Stimulated activated CD8-positive, alpha-beta memory T cell treated with anti-CD3 and anti-CD28 coated beads, Interleukin-12 subunit alpha, Interleukin-12 subunit beta, amount 100 ng/mL, for 24 hours (primary cell): ENCODE measurements around the gene RGSL1.

ENCODE experiments used
- DNase-seq: peaks from one replicate; pipeline ENCODE4 v3.0.0-alpha.2; 2020; ENCODE audit errors: extremely low read depth

RGSL1 gene

DNA sequence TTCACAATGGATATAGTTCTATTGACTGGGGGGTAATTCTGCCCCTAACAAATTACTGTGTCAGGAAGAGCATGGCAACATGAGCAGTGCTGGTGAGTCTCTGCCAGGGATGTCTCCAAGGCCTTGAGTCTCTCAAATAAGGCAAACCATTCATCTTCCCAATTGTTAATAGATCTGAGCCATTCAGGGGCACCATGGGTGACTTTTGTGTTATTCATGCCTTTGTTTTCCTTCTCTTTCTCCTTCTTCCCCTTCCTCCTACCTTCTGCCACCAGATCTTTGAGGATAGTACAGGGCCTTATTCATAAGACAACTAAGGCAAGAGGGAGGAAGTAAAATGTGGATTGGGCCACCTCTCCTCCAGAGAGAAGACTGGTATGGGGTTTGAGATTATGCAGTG is at the start of gene RGSL1:
Gene RGSL1 (plus strand): TSS at position 60 of the 400 bp plus-strand sequence. CDS start 20 bp downstream, at position 80.
- DNase-seq, result no peak

DNA sequence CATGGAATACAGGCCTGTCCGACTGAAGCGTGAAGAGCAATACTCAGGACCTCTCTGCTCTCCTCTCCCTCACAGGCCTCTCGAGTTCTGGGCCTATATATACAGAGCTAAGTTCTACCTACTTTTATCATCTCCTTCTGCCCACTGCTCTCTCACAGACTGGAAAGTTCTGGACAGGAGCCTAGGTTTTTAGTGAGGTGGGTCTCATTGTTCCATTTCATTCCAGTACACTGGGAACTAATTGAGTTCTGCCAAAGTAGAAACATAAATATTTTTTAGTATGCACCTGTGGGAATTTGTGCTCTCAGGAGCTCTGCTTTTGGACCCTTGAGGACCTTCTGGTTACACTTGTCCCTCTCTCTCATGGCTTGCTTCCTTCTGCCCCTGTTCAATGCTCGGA is 49.4 kb upstream of the RGSL1 start, which contains the start of gene TEDDM1:
Gene TEDDM1 (minus strand): TSS at position 101 of the 400 bp plus-strand sequence. CDS start 182 bp downstream, outside the sequence.
- DNase-seq, result no peak

DNA sequence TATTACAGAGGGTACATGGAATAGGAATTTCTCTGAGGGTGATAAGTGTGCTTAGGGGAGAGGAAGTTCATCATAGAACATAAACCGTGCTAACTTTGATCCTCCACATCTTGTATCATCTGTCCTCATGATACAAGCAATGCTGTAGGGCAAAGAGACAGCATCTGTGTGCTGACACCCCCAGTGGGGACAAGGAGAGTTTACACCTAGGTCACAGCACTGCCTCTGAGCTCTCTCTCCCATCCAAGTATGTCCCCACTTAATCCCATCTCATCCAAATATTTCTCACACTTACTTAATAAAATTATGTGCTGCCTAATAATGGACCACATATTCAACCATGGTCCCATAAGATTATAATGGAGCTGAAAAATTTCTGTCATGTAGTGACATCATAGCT is 45.2 kb upstream of the RGSL1 start:
- no peak for DNase-seq

DNA sequence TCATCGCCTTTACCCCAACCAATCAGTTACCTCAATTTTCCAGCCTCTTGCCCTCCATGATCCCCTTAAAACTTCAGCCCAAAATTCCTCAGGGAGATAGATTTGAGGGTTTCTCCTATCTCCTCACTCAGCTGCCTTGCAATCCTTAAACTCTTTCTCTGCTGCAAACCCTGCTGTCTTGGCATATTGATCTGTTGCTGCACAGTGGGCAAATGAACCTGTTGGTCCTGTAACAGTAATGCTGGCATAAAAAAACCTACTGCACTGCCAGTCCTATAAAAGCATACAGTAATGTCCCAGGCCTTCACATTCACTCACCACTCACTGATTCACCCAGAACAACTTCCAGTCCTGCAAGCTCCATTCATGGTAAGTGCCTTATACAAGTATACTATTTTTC is 44.4 kb upstream of the RGSL1 start:
- DNase-seq, result no peak

DNA sequence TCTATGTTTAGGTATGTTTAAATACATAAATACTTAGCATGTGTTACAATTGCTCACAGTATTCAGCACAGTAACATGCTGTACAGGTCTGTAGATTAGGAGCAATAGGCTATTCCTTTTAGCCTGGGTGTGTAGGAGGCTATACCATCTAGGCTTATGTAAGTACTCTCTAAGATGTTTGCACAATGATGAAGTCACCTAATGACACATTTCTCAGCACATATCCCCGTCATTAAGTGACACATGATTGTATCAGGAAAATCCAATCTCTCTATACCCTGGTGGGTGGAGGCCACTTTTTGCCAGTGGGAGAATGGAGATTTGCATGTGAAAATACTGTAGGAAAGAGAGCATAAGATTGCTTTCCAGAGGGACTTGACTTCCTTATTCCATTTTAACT is 43.9 kb upstream of the RGSL1 start:
- no peak for DNase-seq

DNA sequence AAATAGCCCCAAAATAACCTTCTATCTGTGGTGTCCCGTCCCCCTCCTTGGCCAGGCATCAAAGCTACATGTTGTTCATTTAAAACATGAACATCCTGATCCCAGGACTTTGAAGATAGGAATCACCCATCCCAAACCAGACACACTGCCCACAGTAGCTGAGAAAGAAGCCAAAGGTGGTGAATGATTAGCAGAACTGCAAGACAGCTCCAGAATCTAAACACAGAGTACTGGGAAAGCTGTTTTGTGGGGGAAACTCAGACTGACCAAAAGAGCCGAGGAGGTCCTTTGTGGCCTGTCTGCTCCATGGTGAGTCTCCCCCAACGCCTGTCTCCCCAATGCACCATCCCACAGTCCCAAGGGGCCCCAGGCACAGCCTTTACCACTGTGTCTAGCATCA is 42.2 kb upstream of the RGSL1 start:
- no peak for DNase-seq

DNA sequence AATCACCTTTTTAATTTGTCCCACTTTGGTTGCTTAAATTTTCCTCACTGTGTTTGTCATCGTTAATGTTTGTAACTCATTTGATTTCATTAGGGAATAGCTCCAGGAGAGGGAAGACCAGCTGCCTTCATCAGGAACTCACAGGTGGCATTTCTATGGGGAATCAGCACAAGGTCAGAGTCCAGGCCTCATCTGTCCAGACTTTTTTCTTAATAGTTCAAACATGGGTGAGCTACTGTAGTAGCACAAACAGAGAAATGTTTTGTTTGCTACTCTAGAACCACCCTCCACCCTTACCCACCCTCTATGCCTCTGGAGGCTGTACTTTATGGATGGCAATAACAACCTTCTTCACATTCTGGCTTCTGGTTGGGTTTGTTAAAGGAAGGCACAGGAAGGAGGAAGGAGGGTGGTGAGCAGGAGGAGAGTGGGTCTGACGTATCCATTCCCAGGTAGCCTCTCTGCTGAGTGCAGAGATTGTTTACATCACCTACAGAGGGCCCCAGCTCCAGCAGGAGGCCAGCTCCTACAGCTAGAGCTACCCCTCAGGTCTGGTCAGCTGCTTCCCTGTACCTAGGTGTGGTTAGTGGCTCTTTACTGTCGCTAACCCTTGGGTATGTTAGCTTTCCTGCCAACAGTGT is 41.4 kb upstream of the RGSL1 start:
- no peak for DNase-seq

DNA sequence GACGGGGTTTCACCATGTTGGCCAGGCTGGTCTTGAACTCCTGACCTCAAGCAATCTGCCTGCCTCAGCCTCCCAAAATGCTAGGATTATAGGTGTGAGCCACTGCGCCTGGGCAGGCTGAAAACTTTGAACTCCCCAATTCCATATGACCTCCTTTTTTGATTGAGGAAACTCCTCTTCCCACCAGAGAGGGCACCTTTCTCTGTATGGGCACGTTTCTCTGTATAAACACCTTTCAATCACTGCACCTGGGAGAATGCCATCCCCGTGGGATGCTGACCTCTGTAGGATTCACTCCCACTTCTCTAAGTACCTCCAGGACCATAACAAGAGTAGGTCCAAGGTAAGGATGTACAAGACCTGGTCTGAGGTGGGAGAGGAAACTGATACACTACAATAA is 39.8 kb upstream of the RGSL1 start:
- no peak for DNase-seq

DNA sequence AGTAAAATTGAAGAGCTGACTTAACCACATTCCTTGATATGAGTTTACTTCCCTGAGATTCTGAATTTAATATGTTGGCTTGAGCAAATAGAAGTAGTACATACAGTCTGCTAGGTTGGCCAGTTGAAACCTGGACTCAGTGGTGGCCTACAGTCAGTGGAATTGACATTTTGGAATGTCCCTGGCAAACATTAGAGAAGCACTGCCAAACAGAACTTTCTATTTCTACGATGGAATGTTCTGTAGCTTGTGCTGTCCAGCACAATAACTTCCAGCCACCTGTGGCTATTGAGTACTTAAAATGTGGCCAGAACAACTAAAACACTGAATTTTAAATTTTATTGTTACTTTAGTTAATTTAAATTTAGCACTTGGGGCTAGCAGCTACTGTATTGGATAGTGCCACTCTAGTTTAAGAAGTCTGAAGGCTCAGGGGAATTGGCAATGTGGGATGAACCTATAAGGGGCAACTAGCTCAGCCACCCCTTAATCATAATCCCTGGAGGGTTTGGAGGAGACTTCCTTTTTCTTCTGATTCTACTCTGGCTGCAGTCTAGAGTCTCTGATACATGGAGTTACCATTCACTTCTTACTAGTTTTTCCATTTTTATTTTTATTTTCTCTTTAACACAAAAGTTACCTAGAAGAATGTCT is 39.2 kb upstream of the RGSL1 start:
- DNase-seq, result no peak

DNA sequence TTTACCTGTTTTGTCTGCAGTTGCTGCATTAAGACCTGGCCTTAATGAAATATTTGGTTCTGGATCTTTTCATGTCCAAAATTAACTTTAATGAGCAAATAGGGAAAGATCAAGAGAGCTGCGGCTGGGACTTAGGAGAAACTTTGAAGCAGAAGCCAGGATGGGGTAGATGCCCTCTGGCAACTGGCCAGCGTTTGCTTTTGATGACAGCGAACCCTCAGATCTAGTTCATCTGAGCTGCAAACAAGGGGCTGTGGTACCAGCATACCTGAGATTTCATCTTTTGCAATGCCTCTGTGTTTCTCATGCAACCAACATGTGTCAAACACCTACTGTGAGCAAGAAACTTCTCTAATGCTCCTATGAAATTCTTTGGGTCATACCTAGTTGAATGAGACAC is 36.5 kb upstream of the RGSL1 start:
- DNase-seq, result no peak

DNA sequence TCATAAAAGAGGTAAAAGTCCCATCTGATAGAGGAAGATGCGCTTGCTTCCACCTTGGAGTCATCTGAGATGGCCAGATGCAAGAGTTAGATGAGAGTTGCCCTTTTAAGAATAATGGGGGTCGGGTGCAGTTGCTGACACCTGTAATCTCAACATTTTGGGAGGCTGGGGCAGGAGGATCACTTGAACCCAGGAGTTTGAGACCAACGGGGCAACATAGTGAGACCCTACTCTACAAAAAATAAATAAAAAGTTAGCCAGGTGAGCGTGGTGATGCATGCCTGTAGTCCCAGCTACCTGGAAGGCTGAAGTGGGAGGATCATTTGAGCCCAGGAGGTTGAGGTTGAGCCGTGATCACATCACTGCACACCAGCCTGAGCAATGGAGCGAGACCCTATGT is 36.0 kb upstream of the RGSL1 start:
- no peak for DNase-seq

DNA sequence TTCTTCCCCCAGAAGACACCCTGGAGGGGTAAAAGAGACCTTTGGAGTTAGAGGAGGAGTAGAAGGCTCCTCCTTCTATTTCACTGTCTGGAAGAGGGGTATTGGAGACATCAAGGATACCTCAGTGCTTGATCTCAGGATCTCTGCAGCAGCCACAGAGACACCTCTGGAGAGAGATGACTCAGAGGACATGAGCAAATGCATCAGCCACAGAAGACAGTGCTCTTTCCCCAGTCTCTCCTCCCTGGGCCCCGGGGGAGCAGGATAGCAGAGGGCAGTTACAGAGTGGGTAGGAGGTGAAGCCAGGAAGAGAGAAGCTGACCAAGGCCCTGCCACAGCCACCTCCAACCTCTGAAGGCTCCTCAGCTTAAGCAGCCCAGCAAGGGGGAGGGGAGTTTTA is 34.2 kb upstream of the RGSL1 start:
- no peak for DNase-seq

DNA sequence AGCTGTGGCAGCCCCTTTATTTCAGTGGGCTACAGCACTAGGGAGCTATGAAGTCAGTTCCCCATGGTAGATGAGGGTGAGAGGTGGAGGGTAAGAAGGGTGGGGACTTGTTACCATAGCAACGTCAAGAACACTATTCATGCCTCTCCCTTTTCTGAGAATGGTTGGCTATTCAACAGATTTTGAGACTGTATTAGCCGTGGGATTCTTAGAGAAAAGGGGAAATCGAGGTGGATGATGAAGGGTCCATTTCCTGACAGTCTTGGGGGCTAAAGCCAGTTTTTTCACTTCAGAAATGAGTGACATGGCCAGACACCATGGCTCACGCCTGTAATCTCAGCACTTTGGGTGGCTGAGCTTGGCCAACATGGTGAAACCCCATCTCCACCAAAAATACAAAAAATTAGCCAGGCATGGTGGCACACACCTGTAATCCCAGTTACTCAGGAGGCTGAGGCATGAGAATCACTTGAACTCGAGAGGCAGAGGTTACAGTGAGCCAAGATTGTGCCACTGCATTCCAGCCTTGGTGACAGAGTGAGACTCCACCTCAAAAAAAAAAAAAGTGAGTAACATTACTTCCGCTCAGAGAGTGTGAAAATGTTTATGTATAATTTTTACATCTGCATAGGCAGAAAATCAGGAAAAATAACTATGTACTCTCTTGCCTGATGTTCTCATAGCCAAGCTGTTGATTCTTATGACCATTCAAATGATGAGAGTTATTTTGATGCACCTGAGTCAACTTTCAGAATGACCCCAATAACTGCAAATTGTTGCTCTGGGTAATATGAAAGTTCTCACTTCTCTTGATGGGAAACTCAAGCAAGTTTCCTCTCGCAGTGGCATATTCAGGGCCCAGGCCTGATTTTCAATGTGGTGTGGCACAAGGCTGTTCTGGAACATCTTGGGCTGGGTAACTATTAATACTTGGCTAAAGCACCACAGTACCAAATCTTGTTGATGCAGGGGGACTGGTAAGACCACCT is 23.2 kb upstream of the RGSL1 start:
- no peak for DNase-seq

DNA sequence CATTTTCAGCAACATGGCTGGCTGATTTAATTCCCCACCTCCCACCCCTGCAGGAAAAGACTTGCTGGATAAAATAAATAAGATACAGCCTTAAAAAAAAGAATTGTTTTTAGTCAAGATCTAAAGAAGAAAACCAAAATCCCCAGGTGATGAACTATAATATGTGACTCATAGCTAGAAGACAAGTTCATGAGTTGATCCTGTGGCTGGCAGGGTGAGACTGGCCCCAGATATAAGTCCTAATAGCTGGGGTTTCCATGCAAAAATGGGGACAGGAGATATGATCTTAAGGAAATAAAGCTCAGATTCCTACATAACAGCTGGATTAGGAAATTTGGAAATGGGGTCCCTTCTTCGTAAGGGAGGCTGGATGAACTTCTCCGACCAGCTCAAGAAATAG is 21.9 kb upstream of the RGSL1 start:
- no peak for DNase-seq

DNA sequence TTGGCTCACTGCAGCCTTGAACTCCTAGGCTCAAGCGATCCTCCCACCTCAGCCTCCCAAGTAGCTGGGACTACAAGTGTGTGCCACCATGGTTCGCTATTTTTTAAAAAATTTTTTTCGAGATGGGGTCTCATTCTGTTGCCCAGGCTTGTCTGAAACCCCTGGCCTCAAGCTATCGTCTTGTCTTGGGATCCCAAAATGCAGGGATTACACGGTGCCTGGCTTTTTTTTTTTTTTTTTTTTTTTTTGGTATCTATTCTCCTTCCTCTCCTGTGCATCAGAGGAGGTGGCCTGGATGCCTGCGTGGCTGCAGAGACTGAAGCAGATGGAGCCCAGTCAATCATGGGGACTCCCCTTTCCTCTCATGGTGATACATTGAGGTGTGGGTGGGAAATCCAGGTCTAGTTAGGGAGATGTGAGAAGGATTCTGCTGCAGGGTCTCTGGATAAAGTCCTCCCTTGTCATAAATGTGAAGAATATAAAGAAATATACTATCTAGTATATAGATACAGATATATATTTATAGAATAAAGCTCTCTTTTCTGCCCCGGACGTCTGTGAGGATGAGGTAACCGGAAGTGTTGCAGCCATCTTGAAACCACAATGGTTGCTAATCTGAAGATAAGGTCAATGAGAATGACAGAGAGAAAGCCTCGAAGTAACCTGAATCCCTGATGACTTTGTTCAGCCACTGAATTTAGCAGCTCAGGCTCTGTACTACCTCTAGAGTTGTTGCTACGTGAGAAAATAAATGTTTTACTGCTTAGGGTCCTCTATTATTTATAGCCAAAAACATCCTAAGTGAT is 19.5 kb upstream of the RGSL1 start:
- DNase-seq, result no peak

DNA sequence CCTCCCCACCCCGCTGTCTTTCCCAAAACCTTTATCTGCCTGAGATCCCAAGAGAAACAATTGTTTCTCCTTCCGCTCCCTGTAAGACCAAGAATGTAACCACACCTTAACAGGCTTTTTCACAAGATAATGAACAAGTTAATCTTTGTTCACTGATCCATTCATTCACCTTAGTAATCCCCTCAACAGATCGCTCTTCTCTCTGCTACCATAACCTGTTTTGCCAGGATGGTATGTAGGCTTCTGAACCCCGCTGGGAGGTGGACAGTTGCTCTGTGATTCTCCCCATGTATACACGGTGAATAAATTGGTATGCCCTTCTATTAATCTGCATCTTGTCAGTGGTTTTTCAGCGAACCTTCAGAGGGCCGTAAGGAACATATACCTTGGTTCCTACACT is 18.7 kb upstream of the RGSL1 start:
- no peak for DNase-seq

DNA sequence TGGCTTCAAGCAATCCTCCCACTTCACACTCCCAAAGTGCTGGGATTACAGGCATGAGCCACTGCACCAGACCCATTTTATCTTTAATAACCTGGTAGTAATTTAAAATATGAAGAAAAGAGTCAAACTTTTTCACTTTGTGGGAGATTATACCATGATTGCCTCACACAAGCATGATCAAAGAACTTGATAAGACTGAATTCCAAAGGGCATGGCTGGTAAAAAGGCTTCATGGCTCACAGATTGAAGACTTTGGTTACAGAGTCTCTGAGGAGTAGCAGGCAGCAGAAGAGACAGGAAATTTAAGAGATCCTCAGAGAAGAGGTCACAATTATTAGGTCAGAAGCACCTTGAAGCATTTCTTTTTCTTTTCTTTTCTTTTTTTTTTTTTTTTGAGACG is 16.4 kb upstream of the RGSL1 start:
- no peak for DNase-seq

DNA sequence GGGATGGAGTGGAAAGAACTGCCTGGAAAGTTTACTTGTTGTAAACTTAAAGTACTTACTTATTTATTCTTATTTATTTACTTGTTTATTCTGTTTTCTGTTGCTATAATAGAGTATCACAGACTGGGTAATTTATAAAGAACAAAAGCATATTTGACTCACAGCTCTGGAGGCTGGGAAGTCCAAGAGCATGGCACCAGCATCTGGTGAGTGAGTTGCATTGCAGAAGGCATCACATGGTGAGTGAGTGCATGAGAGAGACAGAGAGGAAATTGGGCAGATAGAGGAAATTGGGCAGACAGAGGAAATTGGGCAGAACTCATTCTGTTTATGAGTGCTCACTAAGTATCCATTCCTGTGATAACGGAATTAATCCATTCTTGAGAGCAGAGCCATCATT is 11.6 kb upstream of the RGSL1 start:
- no peak for DNase-seq

DNA sequence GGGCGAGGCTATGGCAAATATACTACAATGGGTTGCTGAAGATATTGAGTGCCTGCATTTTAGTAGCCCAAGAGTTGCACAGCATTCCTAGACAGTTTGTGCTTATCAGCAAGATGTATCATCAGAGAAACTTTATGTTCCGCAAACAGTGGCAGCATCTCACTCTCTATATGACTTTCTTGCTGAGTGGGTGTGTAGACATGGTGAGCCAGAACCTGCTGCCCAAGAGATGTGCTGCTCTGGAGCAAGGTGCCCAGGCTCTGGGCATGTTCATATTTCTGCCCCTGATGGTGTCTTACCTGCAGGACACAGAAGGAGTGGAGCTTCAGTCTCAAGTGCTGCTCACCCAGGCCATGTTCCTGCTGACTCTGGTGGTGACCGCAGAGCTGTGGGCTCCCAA is 8.2 kb upstream of the RGSL1 start:
- DNase-seq, result no peak

DNA sequence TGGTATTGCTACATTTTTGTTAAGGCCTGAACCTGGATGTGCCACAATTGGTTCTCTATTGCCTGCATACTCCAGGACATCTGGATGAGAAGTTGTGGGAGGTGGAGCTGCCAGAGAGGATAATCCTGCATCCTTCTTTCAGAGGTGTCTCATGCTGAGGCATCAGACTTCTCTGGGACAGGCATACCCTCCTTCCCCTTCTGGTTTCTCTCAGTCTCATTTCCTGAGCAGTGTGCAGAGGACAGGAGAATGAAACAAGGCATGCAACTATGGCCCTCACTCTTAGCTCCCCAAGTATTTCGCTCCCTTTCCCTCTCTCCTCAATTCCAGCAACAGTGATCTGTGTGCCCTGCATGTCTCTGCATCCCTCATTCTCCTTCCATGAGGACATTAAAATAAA is 7.6 kb upstream of the RGSL1 start:
- DNase-seq, result no peak

DNA sequence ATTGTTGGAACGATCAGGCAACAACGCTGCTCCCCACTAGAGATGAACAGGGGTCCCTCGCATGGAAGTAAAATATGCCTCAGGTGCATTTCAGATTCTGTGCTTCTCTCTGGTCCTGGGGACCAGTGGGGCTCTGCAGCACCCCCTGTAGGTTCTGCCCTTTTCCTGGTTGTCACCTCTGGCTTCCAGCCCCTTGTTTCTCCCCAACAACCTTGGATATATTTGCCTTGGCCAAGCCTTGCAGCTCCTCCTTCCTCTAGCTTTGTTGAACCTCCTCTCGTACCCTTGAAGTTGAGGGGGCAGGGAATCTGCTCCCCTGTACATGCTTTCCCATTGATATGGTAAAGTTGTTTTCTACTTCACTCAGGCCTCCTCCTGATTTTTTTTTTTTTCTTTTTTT is 5.4 kb upstream of the RGSL1 start:
- DNase-seq, result no peak
